ENCODE results near the gene PDE3B. TPM values are rescaled to one million over a fixed set of nuclear protein-coding genes. Genes with fewer than 3 reads are reported as not detected.

The PDE3B gene
- total and polyA plus RNA-seq, 10 donors = 1.7 to 78.7 (median 20.8) TPM

DNA sequence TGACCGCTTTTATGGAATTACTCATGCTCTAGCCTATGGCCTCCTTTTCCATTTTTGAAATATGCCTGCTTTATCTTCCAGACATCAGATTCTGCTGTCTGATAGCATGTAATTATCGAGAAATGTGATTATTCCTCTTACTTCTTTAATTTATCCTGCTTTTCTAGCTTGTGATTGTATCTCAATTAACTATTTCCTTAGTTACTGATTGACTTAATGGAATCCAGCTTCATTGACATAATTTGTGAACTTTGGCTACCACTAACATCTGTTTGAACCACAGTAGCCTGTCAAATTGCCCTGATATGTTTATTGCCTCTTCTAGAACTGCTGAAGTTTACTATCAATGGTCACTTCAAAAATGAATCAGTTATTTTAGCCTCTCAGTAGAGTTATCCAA lies 25.5 kb upstream of the PDE3B start:
- DNase-seq = no peak
- WGBS, 5 donors = 77 to 91% (median 80%) methylated on average over 2 of the region's 2 CpGs
- peaks cover 0 to 6% (median 0%) of the 10 kb centered on the region in 6 donors for H3K4me1 ChIP-seq
- no peaks in the 10 kb centered on the region for H3K9me3 ChIP-seq
- H3K36me3 ChIP-seq = no peaks in the 10 kb centered on the region
- no peak overlapping the region for H3K27ac ChIP-seq
- no peaks in the 10 kb centered on the region for H3K27me3 ChIP-seq (replicated peaks in 1 of 7)
- no peak overlapping the region for H3K4me3 ChIP-seq
- no peak for TF ChIP-seq POLR2A (IDR thresholded peaks at IDR 0.05)
- TF ChIP-seq, protein P1, sequence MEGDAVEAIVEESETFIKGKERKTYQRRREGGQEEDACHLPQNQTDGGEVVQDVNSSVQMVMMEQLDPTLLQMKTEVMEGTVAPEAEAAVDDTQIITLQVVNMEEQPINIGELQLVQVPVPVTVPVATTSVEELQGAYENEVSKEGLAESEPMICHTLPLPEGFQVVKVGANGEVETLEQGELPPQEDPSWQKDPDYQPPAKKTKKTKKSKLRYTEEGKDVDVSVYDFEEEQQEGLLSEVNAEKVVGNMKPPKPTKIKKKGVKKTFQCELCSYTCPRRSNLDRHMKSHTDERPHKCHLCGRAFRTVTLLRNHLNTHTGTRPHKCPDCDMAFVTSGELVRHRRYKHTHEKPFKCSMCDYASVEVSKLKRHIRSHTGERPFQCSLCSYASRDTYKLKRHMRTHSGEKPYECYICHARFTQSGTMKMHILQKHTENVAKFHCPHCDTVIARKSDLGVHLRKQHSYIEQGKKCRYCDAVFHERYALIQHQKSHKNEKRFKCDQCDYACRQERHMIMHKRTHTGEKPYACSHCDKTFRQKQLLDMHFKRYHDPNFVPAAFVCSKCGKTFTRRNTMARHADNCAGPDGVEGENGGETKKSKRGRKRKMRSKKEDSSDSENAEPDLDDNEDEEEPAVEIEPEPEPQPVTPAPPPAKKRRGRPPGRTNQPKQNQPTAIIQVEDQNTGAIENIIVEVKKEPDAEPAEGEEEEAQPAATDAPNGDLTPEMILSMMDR (IDR thresholded peaks at IDR 0.05 in 8 of 11, conservative IDR thresholded peaks at IDR 0.05 in 3 of 11) = no peak
- TF ChIP-seq POLR2AphosphoS5 (IDR thresholded peaks at IDR 0.05) = no peak
- intact Hi-C loops (cut with DNase I; ENCODE audit: low total_unique reads) = no loop called here

DNA sequence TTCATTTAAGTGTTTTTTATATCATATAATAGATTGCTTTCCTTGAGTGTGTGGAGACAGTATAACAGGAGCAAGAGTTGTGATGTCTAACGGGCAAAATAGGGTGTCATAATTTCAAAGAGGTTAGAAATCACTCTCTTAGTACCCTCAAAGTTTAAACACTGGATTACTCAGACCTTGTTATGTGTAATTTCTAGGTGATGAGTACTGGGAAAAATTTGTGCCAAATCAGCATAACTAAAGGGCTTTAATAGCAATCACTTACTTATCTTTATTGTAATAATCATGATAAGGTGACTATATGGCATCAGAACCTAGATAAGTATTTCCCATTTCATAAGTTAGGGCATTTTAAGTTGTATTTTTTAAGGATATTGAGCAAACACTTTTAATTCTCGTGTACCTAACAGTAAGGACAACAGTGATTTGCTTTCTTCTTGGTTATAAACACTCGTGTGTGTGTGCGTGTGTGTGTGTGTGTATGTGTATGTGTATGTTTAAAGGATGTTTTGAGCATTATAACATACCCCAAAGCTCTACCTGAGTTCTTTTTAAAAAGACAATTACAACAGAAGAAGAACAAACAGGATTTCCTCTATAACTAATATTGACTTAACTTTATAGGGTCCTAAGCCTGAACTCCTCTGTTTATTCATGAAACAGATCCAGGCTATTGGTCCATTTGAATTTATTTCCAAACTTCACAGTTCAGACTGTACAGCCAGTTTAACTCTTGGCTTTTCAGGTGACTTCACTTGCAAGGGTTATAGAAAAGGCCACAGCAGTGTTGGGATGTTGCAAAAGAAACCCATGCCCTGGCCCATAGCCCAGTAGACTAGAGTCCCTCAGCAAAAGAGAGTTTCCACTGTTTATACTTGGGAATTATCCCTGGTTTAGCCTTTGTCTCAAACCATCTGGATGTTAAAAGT lies 23.7 kb upstream of the PDE3B start:
- H3K27me3 ChIP-seq (replicated peaks in 1 of 7) = no peaks in the 10 kb centered on the region
- no peak for DNase-seq
- no peak overlapping the region for H3K27ac ChIP-seq
- no peak overlapping the region for H3K4me3 ChIP-seq
- H3K36me3 ChIP-seq = no peaks in the 10 kb centered on the region
- no peaks in the 10 kb centered on the region for H3K9me3 ChIP-seq
- WGBS, 5 donors = 75 to 87% (median 85%) methylated on average over 4 of the region's 4 CpGs
- peaks cover 0 to 7% (median under 1%) of the 10 kb centered on the region in 6 donors for H3K4me1 ChIP-seq
- intact Hi-C loops (cut with DNase I; ENCODE audit: low total_unique reads) = no loop called here
- TF ChIP-seq POLR2AphosphoS5 (IDR thresholded peaks at IDR 0.05) (no peak), POLR2A (IDR thresholded peaks at IDR 0.05) (no peak)
- TF ChIP-seq, protein P1 (IDR thresholded peaks at IDR 0.05 in 8 of 11, conservative IDR thresholded peaks at IDR 0.05 in 3 of 11) = no peak

DNA sequence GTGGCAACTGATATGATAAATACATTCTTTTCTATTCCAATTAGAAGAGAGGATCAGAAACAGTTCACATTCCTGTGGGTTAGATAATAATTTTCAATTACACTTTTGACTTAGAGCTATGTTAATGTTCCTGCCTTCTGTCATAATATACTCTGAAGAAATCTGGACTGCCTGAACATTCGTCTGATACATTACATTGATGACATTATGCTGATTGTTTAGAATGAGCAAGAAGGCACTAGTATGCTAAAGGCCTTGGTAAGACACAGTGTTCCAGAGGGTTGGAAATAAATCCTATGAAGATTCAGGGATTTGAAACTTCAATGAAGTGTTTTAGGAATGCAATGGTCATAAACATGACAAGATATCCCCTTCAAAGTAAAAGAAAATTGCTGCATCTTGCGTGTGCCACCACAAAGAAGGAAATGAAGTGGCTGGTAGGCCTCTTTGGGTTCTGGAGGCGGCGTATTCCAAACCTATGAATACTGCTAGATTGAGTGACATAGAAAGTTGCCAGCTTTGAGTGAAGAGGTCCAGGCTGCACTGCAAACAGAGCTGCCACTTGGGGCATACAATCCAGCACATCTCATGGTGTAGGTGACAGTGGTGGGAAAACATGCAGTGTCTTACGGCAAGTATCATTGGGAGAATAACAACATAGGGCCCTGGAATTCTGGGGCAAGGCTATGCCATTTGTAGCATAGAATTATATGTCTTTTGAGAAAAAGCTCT lies 21.2 kb upstream of the PDE3B start:
- no peak overlapping the region for H3K4me3 ChIP-seq
- no peaks in the 10 kb centered on the region for H3K27me3 ChIP-seq (replicated peaks in 1 of 7)
- no peak overlapping the region for H3K27ac ChIP-seq
- TF ChIP-seq, protein P1 (IDR thresholded peaks at IDR 0.05 in 8 of 11, conservative IDR thresholded peaks at IDR 0.05 in 3 of 11) = no peak
- TF ChIP-seq POLR2A (IDR thresholded peaks at IDR 0.05) = no peak
- TF ChIP-seq POLR2AphosphoS5 (IDR thresholded peaks at IDR 0.05) = no peak
- H3K36me3 ChIP-seq = no peaks in the 10 kb centered on the region
- H3K4me1 ChIP-seq = peaks cover 3 to 26% (median 18%) of the 10 kb centered on the region in 6 donors
- intact Hi-C loops (cut with DNase I; ENCODE audit: low total_unique reads) = no loop called here
- H3K9me3 ChIP-seq = no peaks in the 10 kb centered on the region
- DNase-seq = no peak
- 71 to 84% (median 80%) methylated on average over 5 of the region's 5 CpGs for WGBS, 5 donors

DNA sequence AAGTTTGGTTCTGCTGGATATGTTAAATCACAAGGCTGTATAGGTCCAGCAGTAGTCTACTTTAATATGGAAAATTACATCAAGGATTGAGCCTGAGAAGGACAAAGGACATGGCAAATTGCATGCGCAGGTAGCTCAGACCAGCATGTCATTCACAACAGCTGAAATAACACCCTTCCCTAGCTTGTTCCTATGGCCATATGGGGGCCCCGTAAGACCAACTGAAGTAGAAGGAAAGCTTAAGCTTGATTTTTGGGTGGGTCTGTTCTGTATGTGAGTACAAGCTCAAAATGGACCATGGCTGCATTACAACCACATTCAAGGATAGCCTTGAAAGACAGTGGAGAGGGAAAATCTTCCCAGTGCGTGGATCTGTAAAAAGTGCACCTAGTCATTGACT lies 20.6 kb upstream of the PDE3B start:
- Histone ChIP-seq H3K4me3 (no peak overlapping the region), H3K9me3 (no peaks in the 10 kb centered on the region), H3K36me3 (no peaks in the 10 kb centered on the region), H3K27me3 (replicated peaks in 1 of 7) (no peaks in the 10 kb centered on the region), H3K27ac (no peak overlapping the region), H3K4me1 (peaks cover 3 to 27% (median 18%) of the 10 kb centered on the region in 6 donors)
- TF ChIP-seq, protein P1 (IDR thresholded peaks at IDR 0.05 in 8 of 11, conservative IDR thresholded peaks at IDR 0.05 in 3 of 11) = no peak
- TF ChIP-seq POLR2A (IDR thresholded peaks at IDR 0.05) (no peak), POLR2AphosphoS5 (IDR thresholded peaks at IDR 0.05) (no peak)
- 96 to 100% (median 97%) methylated on average over 3 of the region's 3 CpGs for WGBS, 5 donors
- intact Hi-C loops (cut with DNase I; ENCODE audit: low total_unique reads) = no loop called here
- DNase-seq = no peak
